Hematopoietic multipotent progenitor cell treated with erythropoietin and hydrocortisone succinate and interleukin-3 and kit ligand, for 6 days (in vitro differentiated cells): ENCODE data around the gene WFIKKN1.

Source experiments
- DNase-seq: peaks from one replicate; pipeline ENCODE4 v3.0.0-alpha.2; 2015

WFIKKN1 gene

GRCh38 chr16:625117-625976, 5.4 kb upstream of the WFIKKN1 start:
- DNase-seq: no peak

- no peak for DNase-seq
Measured at GRCh38 chr16:625977-626765, 4.6 kb upstream of the WFIKKN1 start.

- no peak for DNase-seq
Measured at GRCh38 chr16:626787-627453, 3.9 kb upstream of the WFIKKN1 start.

GRCh38 chr16:627454-628239, 3.1 kb upstream of the WFIKKN1 start:
- no peak for DNase-seq

- DNase-seq: no peak
Measured at GRCh38 chr16:628321-629061, 2.3 kb upstream of the WFIKKN1 start.

- no peak for DNase-seq
Measured at GRCh38 chr16:629185-629832, 1.5 kb upstream of the WFIKKN1 start.

- DNase-seq: no peak
Measured at GRCh38 chr16:629833-630248, 944 bp upstream of the WFIKKN1 start.

- no peak for DNase-seq
Measured at GRCh38 chr16:630249-630814, 453 bp upstream of the WFIKKN1 start.

- DNase-seq: no peak
Measured at GRCh38 chr16:631808-632358, 1.1 kb downstream of the WFIKKN1 start.

- DNase-seq: no peak
Measured at GRCh38 chr16:632486-633335, 1.9 kb downstream of the WFIKKN1 start.

GRCh38 chr16:633336-634050, 2.7 kb downstream of the WFIKKN1 start:
- DNase-seq: no peak

- no peak for DNase-seq
Measured at GRCh38 chr16:634051-634670, 3.4 kb downstream of the WFIKKN1 start.

- no peak for DNase-seq
Measured at GRCh38 chr16:634996-635395, 4.2 kb downstream of the WFIKKN1 start.

- no peak for DNase-seq
Measured at GRCh38 chr16:635573-636205, 4.9 kb downstream of the WFIKKN1 start.

GRCh38 chr16:636206-637080, 5.7 kb downstream of the WFIKKN1 start, which contains the start of gene METTL26:
Gene METTL26, minus strand, starts transcription at chr16:636305. Its CDS starts 15 bp downstream, at chr16:636290.
- peak; percentile 98 for DNase-seq

- DNase-seq: peak; percentile 95
Measured at GRCh38 chr16:637081-638018, 6.6 kb downstream of the WFIKKN1 start.
